ENCODE data around the gene LRRC14B.

- TF ChIP-seq CTCF (IDR thresholded peaks at IDR 0.05) (no peak), EP300 (IDR thresholded peaks at IDR 0.05) (no peak), POLR2A (IDR thresholded peaks at IDR 0.05) (no peak), POLR2AphosphoS5 (IDR thresholded peaks at IDR 0.05) (no peak)
These were observed 32.5 kb downstream of the LRRC14B start for GRCh38 chr5:223791-224190.
